Liver (tissue), 9 donors: ENCODE results near the gene DGCR2. TPM values are rescaled to one million over a fixed set of nuclear protein-coding genes. Genes with fewer than 3 reads are reported as not detected.

Experiments used
- DNase-seq: peaks from one replicate; pipeline ENCODE4 v3.0.0-alpha.2; 2017; ENCODE audit warnings: low spot score
- H3K27ac ChIP-seq, 2 donors: one replicate each; pipeline ENCODE4 v1.7.0; 2013; ENCODE audit warnings: inconsistent platforms in 2 of 2, low read length in 2 of 2, control low read depth in 1 of 2, low read depth in 1 of 2, mild to moderate bottlenecking in 1 of 2
- H3K27me3 ChIP-seq, 4 donors: one replicate each; pipeline versions ENCODE4 v1.6.1 to v1.7.0; 2013; ENCODE audit warnings: low read length in 3 of 4, inconsistent platforms in 1 of 4, mild to moderate bottlenecking in 1 of 4, moderate library complexity in 1 of 4; ENCODE audit not compliant: control insufficient read depth in 4 of 4, insufficient read depth in 4 of 4
- H3K36me3 ChIP-seq, 4 donors: one replicate each; pipeline versions ENCODE4 v1.6.1 to v1.7.0; 2013; ENCODE audit warnings: low read length in 3 of 4, mild to moderate bottlenecking in 3 of 4, low read depth in 1 of 4, moderate library complexity in 1 of 4; ENCODE audit not compliant: control insufficient read depth in 4 of 4, insufficient read depth in 3 of 4
- H3K4me1 ChIP-seq, 4 donors: one replicate each; pipeline versions ENCODE4 v1.6.1 to v1.7.0; 2013; ENCODE audit warnings: low read length in 3 of 4, mild to moderate bottlenecking in 3 of 4, moderate library complexity in 1 of 4; ENCODE audit not compliant: control insufficient read depth in 4 of 4, insufficient read depth in 4 of 4
- H3K4me3 ChIP-seq, 3 donors: one replicate each; pipeline versions ENCODE4 v1.6.1 to v1.7.0; 2013; ENCODE audit warnings: low read length in 3 of 3, control low read depth in 1 of 3, low read depth in 1 of 3, mild to moderate bottlenecking in 1 of 3
- H3K9ac ChIP-seq, 2 donors: one replicate each; pipeline ENCODE4 v1.7.0; 2013; ENCODE audit warnings: low read length in 2 of 2, mild to moderate bottlenecking in 2 of 2, moderate library complexity in 2 of 2, control low read depth in 1 of 2, low read depth in 1 of 2
- H3K9me3 ChIP-seq, 4 donors: one replicate each; pipeline versions ENCODE4 v1.6.1 to v1.7.0; 2013; ENCODE audit warnings: low read length in 3 of 4; ENCODE audit not compliant: control insufficient read depth in 4 of 4
- CTCF ChIP-seq: fragments of 150-350 bp; IDR thresholded peaks from 2 replicates; pipeline ENCODE4 v1.5.1; 2017; ENCODE audit warnings: improper control_type of control experiment, low read depth, low read length; ENCODE audit not compliant: missing input control
- EGR1 ChIP-seq, 2 donors: IDR thresholded peaks; 2 replicates each; pipeline ENCODE4 v1.6.1; 2016 to 2018; ENCODE audit warnings: antibody characterized with exemption in 2 of 2, low read depth in 2 of 2
- FOXA1 ChIP-seq: IDR thresholded peaks from 2 replicates; pipeline ENCODE4 v1.6.1; 2016; ENCODE audit warnings: antibody characterized with exemption
- FOXA2 ChIP-seq: IDR thresholded peaks from 2 replicates; pipeline ENCODE4 v1.6.1; 2016; ENCODE audit warnings: antibody characterized with exemption
- GABPA ChIP-seq, 2 donors: IDR thresholded peaks in 1 of 2; conservative IDR thresholded peaks in 1 of 2; 2 replicates each; pipeline ENCODE4 v1.6.1; 2016; ENCODE audit warnings: antibody characterized with exemption in 2 of 2, mild to moderate bottlenecking in 1 of 2, moderate library complexity in 1 of 2
- HNF4A ChIP-seq, 2 donors: conservative IDR thresholded peaks; 2 replicates each; pipeline ENCODE4 v1.6.1; 2016; ENCODE audit warnings: antibody characterized with exemption in 2 of 2, mild to moderate bottlenecking in 2 of 2
- JUND ChIP-seq, 2 donors: IDR thresholded peaks; 2 replicates each; pipeline ENCODE4 v1.6.1; 2016; ENCODE audit warnings: antibody characterized with exemption in 2 of 2
- MAX ChIP-seq: IDR thresholded peaks from 2 replicates; pipeline ENCODE4 v1.6.1; 2016; ENCODE audit warnings: antibody characterized with exemption
- NR2F2 ChIP-seq: IDR thresholded peaks from 2 replicates; pipeline ENCODE4 v1.6.1; 2016; ENCODE audit warnings: antibody characterized with exemption
- RAD21 ChIP-seq, 2 donors: IDR thresholded peaks; 2 replicates each; pipeline ENCODE4 v1.6.1; 2016; ENCODE audit warnings: antibody characterized with exemption in 2 of 2, mild to moderate bottlenecking in 2 of 2
- REST ChIP-seq: IDR thresholded peaks from 2 replicates; pipeline ENCODE4 v1.6.1; 2016; ENCODE audit warnings: antibody characterized with exemption, mild to moderate bottlenecking
- RXRA ChIP-seq, 2 donors: IDR thresholded peaks; 2 replicates each; pipeline ENCODE4 v1.6.1; 2017 to 2018; ENCODE audit warnings: antibody characterized with exemption in 2 of 2, mild to moderate bottlenecking in 1 of 2
- SP1 ChIP-seq: IDR thresholded peaks from 2 replicates; pipeline ENCODE4 v1.6.1; 2018; ENCODE audit warnings: antibody characterized with exemption, mild to moderate bottlenecking
- YY1 ChIP-seq: IDR thresholded peaks from 2 replicates; pipeline ENCODE4 v1.6.1; 2016; ENCODE audit warnings: antibody characterized with exemption, mild to moderate bottlenecking
- WGBS: extraction: QIAGEN DNeasy Blood & Tissue Kit; methylation state at CpG from one replicate; pipeline ENCODE4 v1.1.7; 2013; 5-methylcytosine and 5-hydroxymethylcytosine counted together
- polyA plus RNA-seq, 2 donors: library from polyadenylated mRNA; stranded (reverse) in 1 of 2; unstranded in 1 of 2; fragments of 200-250 nt in 1 of 2; fragments of >200 nt in 1 of 2; fragmentation: Nextera tagmentation in 1 of 2; extraction: Ambion mirVana in 1 of 2; gene quantifications; one replicate each; pipeline versions ENCODE4 v1.2.1 to v1.2.3, GENCODE V29; 2013 to 2015
- total RNA-seq, 2 donors: library from RNA; depleted of rRNA; stranded (reverse); fragments of >200 nt; gene quantifications; one replicate each; pipeline ENCODE4 v1.2.3, GENCODE V29; 2014
- TF ChIP-seq, protein P1 (sequence below): IDR thresholded peaks from 2 replicates; pipeline ENCODE4 v1.6.1; 2016; ENCODE audit warnings: antibody characterized with exemption
- TF ChIP-seq, protein P2 (sequence below): IDR thresholded peaks from 2 replicates; pipeline ENCODE4 v1.6.1; 2016; ENCODE audit warnings: antibody characterized with exemption
- donor health status: healthy.
- donor health status: healthy.
- donor health status: healthy.
- donor health status: healthy.
- donor health status: healthy.

DGCR2 gene
- total and polyA plus RNA-seq, 4 donors: 11.2 to 30.0 (median 21.1) TPM

DNA sequence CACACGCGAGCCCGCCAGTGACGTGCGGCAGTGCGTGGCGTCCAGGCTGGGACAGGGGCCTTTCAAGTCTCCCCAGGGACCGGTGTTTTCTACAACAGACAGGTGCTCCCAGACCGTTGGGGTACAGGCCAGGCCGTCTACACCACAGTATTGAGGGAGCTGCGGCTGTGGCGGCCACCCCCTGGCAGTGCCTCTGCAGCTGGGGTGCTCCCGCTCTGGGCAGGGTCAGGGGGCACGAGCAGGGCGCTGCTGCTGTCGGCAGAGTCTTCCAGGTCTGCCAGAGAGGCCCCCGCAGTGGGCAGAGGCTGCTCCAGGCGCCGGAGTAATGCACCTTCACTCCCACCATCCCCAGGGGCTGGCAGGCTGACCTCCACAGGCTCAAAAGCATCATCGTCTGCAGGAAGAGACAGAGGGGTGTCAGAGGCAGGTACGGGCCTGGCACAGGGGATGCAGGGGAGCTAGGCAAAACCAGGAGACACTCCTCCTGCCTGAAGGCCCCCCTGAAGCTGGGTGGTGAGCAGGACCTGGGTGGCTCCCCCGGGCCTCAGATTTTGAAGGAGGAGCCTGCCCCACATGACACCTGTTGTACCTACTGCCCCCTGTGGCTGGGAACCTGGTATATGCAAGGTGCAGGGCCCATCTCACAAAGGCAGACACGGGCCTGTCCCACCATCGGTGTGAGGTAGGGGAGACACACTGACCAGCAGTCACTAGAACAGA lies 83.3 kb downstream of the DGCR2 start:
- no peaks in the 10 kb centered on the region for H3K27me3 ChIP-seq
- TF ChIP-seq NR2F2: no peak
- TF ChIP-seq, protein P1, sequence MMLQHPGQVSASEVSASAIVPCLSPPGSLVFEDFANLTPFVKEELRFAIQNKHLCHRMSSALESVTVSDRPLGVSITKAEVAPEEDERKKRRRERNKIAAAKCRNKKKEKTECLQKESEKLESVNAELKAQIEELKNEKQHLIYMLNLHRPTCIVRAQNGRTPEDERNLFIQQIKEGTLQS: no peak
- TF ChIP-seq GABPA (IDR thresholded peaks at IDR 0.05 in 1 of 2, conservative IDR thresholded peaks at IDR 0.05 in 1 of 2): no peak
- no peak for TF ChIP-seq YY1
- TF ChIP-seq SP1: no peak
- TF ChIP-seq EGR1 (IDR thresholded peaks at IDR 0.05; ENCODE audit: low read depth in 2 of 2): no peak
- TF ChIP-seq, protein P2, sequence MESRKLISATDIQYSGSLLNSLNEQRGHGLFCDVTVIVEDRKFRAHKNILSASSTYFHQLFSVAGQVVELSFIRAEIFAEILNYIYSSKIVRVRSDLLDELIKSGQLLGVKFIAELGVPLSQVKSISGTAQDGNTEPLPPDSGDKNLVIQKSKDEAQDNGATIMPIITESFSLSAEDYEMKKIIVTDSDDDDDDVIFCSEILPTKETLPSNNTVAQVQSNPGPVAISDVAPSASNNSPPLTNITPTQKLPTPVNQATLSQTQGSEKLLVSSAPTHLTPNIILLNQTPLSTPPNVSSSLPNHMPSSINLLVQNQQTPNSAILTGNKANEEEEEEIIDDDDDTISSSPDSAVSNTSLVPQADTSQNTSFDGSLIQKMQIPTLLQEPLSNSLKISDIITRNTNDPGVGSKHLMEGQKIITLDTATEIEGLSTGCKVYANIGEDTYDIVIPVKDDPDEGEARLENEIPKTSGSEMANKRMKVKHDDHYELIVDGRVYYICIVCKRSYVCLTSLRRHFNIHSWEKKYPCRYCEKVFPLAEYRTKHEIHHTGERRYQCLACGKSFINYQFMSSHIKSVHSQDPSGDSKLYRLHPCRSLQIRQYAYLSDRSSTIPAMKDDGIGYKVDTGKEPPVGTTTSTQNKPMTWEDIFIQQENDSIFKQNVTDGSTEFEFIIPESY: no peak
- TF ChIP-seq HNF4A (conservative IDR thresholded peaks at IDR 0.05): no peak
- TF ChIP-seq FOXA1: no peak
- TF ChIP-seq RXRA (IDR thresholded peaks at IDR 0.05): no peak
- TF ChIP-seq JUND (IDR thresholded peaks at IDR 0.05): no peak
- no peak for TF ChIP-seq RAD21 (IDR thresholded peaks at IDR 0.05)
- TF ChIP-seq CTCF: no peak
- no peak for TF ChIP-seq MAX
- no peak for TF ChIP-seq FOXA2
- TF ChIP-seq REST: no peak
- peaks cover 16 to 59% (median 26%) of the 10 kb centered on the region in 4 donors for H3K36me3 ChIP-seq
- no peak overlapping the region for H3K9ac ChIP-seq
- H3K4me1 ChIP-seq: no peaks in the 10 kb centered on the region
- no peak overlapping the region for H3K27ac ChIP-seq
- no peak for DNase-seq
- H3K9me3 ChIP-seq: no peaks in the 10 kb centered on the region
- H3K4me3 ChIP-seq: no peak overlapping the region
- WGBS: 95% methylated on average over 24 of the region's 24 CpGs
